Motor neuron (in vitro differentiated cells): ENCODE measurements around the gene SYDE2. TPM values are rescaled to one million over a fixed set of nuclear protein-coding genes. Genes with fewer than 3 reads are reported as not detected.

ENCODE experiments used
- ATAC-seq, 8 experiments: fragments of 200-7000 bp; cut with Tn5 transposase; replicated peaks in 6 of 8; 2 replicates each; pipeline ENCODE4 v1.8.0; 2021; ENCODE audit warnings: mild to moderate bottlenecking in 8 of 8, moderate library complexity in 8 of 8
- H3K27ac ChIP-seq, 2 donors: fragments of 250-450 bp; sonication (Bioruptor Pico); 2 replicates each; pipeline ENCODE4 v1.9.0; 2021; ENCODE audit warnings: antibody characterized with exemption in 2 of 2, mild to moderate bottlenecking in 2 of 2, moderate library complexity in 1 of 2
- H3K4me1 ChIP-seq, 2 donors: fragments of 250-450 bp; sonication (Bioruptor Pico); replicated peaks in 1 of 2; 2 replicates each; pipeline ENCODE4 v1.6.1; 2021; ENCODE audit warnings: antibody characterized with exemption in 2 of 2, mild to moderate bottlenecking in 2 of 2, moderate library complexity in 1 of 2
- H3K4me3 ChIP-seq, 5 donors: fragments of 250-450 bp; sonication (Bioruptor Pico); 2 replicates each; pipeline ENCODE4 v1.9.0; 2021; ENCODE audit warnings: antibody characterized with exemption in 5 of 5, mild to moderate bottlenecking in 5 of 5, moderate library complexity in 4 of 5
- WGBS, 10 experiments: fragments of 450-650 bp; shearing (Covaris generic); methylation state at CpG; one replicate each; pipeline ENCODE4 v1.0.0; 2022; 5-methylcytosine and 5-hydroxymethylcytosine counted together
- in situ Hi-C, 9 experiments: fragments of 400-800 bp; cut with MboI; loops; one replicate each; pipeline ENCODE4 v1.15.0; 2021; ENCODE audit warnings: low sequenced_read_pairs in 9 of 9, low pct_unique_long_range_greater_than_20kb in 2 of 9; ENCODE audit not compliant: unreplicated experiment in 9 of 9
- total RNA-seq, 8 experiments: library from RNA; unstranded; fragments of 300-600 nt; gene quantifications; 2 replicates each; pipeline versions ENCODE4 v1.2.3 to v1.2.4, GENCODE V29; 2022

SYDE2 gene
- total RNA-seq, 8 experiments from 2014 or later: 2.7 to 18.3 (median 10.8) TPM

- WGBS, 10 experiments: 67 to 100% (median 92%) methylated on average over 1 to 2 of the region's 2 CpGs
- no peak for ATAC-seq
- Histone ChIP-seq H3K4me1 (no peaks in the 10 kb centered on the region), H3K4me3 (no peak overlapping the region), H3K27ac (no peak overlapping the region)
- in situ Hi-C loops: no loop called here
Measured at GRCh38 chr1:85178396-85178795, 22.4 kb downstream of the SYDE2 start.

- in situ Hi-C loops: no loop called here
- H3K27ac ChIP-seq: no peak overlapping the region
- no peaks in the 10 kb centered on the region for H3K4me1 ChIP-seq
- no peak overlapping the region for H3K4me3 ChIP-seq
- ATAC-seq: peak in 1 of 8 experiments; percentile 65
- 40 to 100% (median 100%) methylated on average over 1 of the region's 1 CpG; no CpG with 5 or more reads in 1 of the 10 experiments for WGBS, 10 experiments
Measured at GRCh38 chr1:85174503-85174902, 26.3 kb downstream of the SYDE2 start.

- 85 to 100% (median 100%) methylated on average over 1 to 4 of the region's 4 CpGs; no CpG with 5 or more reads in 3 of the 10 experiments for WGBS, 10 experiments
- H3K4me1 ChIP-seq: no peaks in the 10 kb centered on the region
- in situ Hi-C loops: no loop called here
- ATAC-seq: no peak
- no peak overlapping the region for H3K27ac ChIP-seq
- no peak overlapping the region for H3K4me3 ChIP-seq
Measured at GRCh38 chr1:85172684-85173337, 28.0 kb downstream of the SYDE2 start.

- 78 to 100% (median 93%) methylated on average over 1 of the region's 1 CpG for WGBS, 10 experiments
- in situ Hi-C loops: no loop called here
- no peak overlapping the region for H3K27ac ChIP-seq
- H3K4me1 ChIP-seq: no peaks in the 10 kb centered on the region
- no peak for ATAC-seq
- no peak overlapping the region for H3K4me3 ChIP-seq
Measured at GRCh38 chr1:85171721-85172120, 29.1 kb downstream of the SYDE2 start.

GRCh38 chr1:85168884-85169283 lies 31.9 kb downstream of the SYDE2 start:
- 80 to 100% (median 100%) methylated on average over 1 of the region's 1 CpG; no CpG with 5 or more reads in 1 of the 10 experiments for WGBS, 10 experiments
- Histone ChIP-seq H3K27ac (no peak overlapping the region), H3K4me3 (no peak overlapping the region), H3K4me1 (no peaks in the 10 kb centered on the region)
- no peak for ATAC-seq
- in situ Hi-C loops: no loop called here

GRCh38 chr1:85166351-85166750 lies 34.5 kb downstream of the SYDE2 start:
- in situ Hi-C loops: no loop called here
- H3K4me3 ChIP-seq: no peak overlapping the region
- no peak overlapping the region for H3K27ac ChIP-seq
- H3K4me1 ChIP-seq: no peaks in the 10 kb centered on the region
- no peak for ATAC-seq
- whole genome bisulfite sequencing, 10 experiments: 100% methylated on average over 1 of the region's 1 CpG

- Histone ChIP-seq H3K4me3 (no peak overlapping the region), H3K4me1 (no peaks in the 10 kb centered on the region), H3K27ac (no peak overlapping the region)
- in situ Hi-C loops: no loop called here
- WGBS, 10 experiments: 22 to 91% (median 80%) methylated on average over 4 to 5 of the region's 5 CpGs
- ATAC-seq: peak in 2 of 8 experiments; percentile 50 to 66
Measured at GRCh38 chr1:85158910-85159309, 41.9 kb downstream of the SYDE2 start.

- in situ Hi-C loops: no loop called here
- no peaks in the 10 kb centered on the region for H3K4me1 ChIP-seq
- H3K27ac ChIP-seq: no peak overlapping the region
- H3K4me3 ChIP-seq: no peak overlapping the region
- no peak for ATAC-seq
Measured at GRCh38 chr1:85157436-85157835, 43.4 kb downstream of the SYDE2 start.

GRCh38 chr1:85153149-85153891 lies 47.5 kb downstream of the SYDE2 start:
- no peak for ATAC-seq
- Histone ChIP-seq H3K27ac (no peak overlapping the region), H3K4me3 (no peak overlapping the region), H3K4me1 (no peaks in the 10 kb centered on the region)
- in situ Hi-C loops: no loop called here
- WGBS, 10 experiments: 21 to 100% (median 55%) methylated on average over 1 to 4 of the region's 4 CpGs; no CpG with 5 or more reads in 1 of the 10 experiments

GRCh38 chr1:85151446-85151845 lies 49.4 kb downstream of the SYDE2 start:
- in situ Hi-C loops: no loop called here
- Histone ChIP-seq H3K4me3 (no peak overlapping the region), H3K4me1 (no peaks in the 10 kb centered on the region), H3K27ac (no peak overlapping the region)
- 9 to 89% (median 54%) methylated on average over 1 to 4 of the region's 4 CpGs; no CpG with 5 or more reads in 1 of the 10 experiments for WGBS, 10 experiments
- no peak for ATAC-seq

GRCh38 chr1:85149805-85150204 lies 51.0 kb downstream of the SYDE2 start:
- 20 to 90% (median 70%) methylated on average over 1 to 2 of the region's 2 CpGs; no CpG with 5 or more reads in 5 of the 10 experiments for WGBS, 10 experiments
- in situ Hi-C loops: no loop called here
- ATAC-seq: peak in 2 of 8 experiments; percentile 47 to 48
- Histone ChIP-seq H3K27ac (no peak overlapping the region), H3K4me3 (no peak overlapping the region), H3K4me1 (no peaks in the 10 kb centered on the region)

- in situ Hi-C loops: no loop called here
Measured at GRCh38 chr1:85148524-85149250, 52.1 kb downstream of the SYDE2 start.

GRCh38 chr1:85146972-85147359 lies 53.9 kb downstream of the SYDE2 start:
- H3K4me1 ChIP-seq: no peaks in the 10 kb centered on the region
- H3K4me3 ChIP-seq: no peak overlapping the region
- in situ Hi-C loops: no loop called here
- peak in 2 of 8 experiments; percentile 31 to 77 for ATAC-seq
- no peak overlapping the region for H3K27ac ChIP-seq

More at GRCh38 chr1:85148524-85149250, 52.1 kb downstream of the SYDE2 start:
- no peaks in the 10 kb centered on the region for H3K4me1 ChIP-seq
- no peak overlapping the region for H3K4me3 ChIP-seq
- peak in 2 of 8 experiments; percentile 17 to 68 for ATAC-seq
- H3K27ac ChIP-seq: no peak overlapping the region
